H9 (cell line): Measurements from ENCODE around the gene GID8. TPM values are rescaled to one million over a fixed set of nuclear protein-coding genes. Genes with fewer than 3 reads are reported as not detected.

Source experiments
- DNase-seq: peaks from one replicate; pipeline ENCODE4 v3.0.0-alpha.2; 2017
- H2AFZ ChIP-seq: one replicate; pipeline ENCODE4 v1.6.1; 2013; ENCODE audit warnings: mild to moderate bottlenecking, low read length, control low read depth, moderate library complexity
- H2AK5ac ChIP-seq: 2 replicates; pipeline ENCODE4 v1.6.1; 2013; ENCODE audit warnings: low read length, control low read depth, mixed read lengths; ENCODE audit not compliant: insufficient read length
- H2BK120ac ChIP-seq: one replicate; pipeline ENCODE4 v1.6.1; 2013; ENCODE audit warnings: low read depth, mild to moderate bottlenecking, low read length, control low read depth, inconsistent platforms; ENCODE audit not compliant: poor library complexity, severe bottlenecking
- H2BK12ac ChIP-seq: 2 replicates; pipeline ENCODE4 v1.6.1; 2013; ENCODE audit warnings: low read length, control low read depth, mixed read lengths, low read depth; ENCODE audit not compliant: insufficient read length
- H2BK15ac ChIP-seq: 2 replicates; pipeline ENCODE4 v1.6.1; 2013; ENCODE audit warnings: low read depth, low read length, control low read depth
- H2BK20ac ChIP-seq: one replicate; pipeline ENCODE4 v1.6.1; 2013; ENCODE audit warnings: low read depth, mild to moderate bottlenecking, low read length, control low read depth, inconsistent platforms; ENCODE audit not compliant: poor library complexity, severe bottlenecking
- H2BK5ac ChIP-seq: 2 replicates; pipeline ENCODE4 v1.6.1; 2013; ENCODE audit warnings: low read length, control low read depth, mixed read lengths; ENCODE audit not compliant: insufficient read length
- H3K14ac ChIP-seq: 2 replicates; pipeline ENCODE4 v1.6.1; 2013; ENCODE audit warnings: low read length, control low read depth; ENCODE audit not compliant: insufficient read depth
- H3K18ac ChIP-seq: 2 replicates; pipeline ENCODE4 v1.6.1; 2013; ENCODE audit warnings: low read depth, mild to moderate bottlenecking, mixed read lengths, low read length, control low read depth; ENCODE audit not compliant: insufficient read length
- H3K23ac ChIP-seq: 2 replicates; pipeline ENCODE4 v1.6.1; 2013; ENCODE audit warnings: low read length, control low read depth, mixed read lengths, low read depth; ENCODE audit not compliant: insufficient read length
- H3K23me2 ChIP-seq: 2 replicates; pipeline ENCODE4 v1.6.1; 2013; ENCODE audit warnings: low read depth, mild to moderate bottlenecking, mixed read lengths, low read length, control low read depth; ENCODE audit not compliant: insufficient read length, poor library complexity, severe bottlenecking
- H3K27ac ChIP-seq: 2 replicates; pipeline ENCODE4 v1.5.1; 2013; ENCODE audit warnings: low read length, control low read depth, mixed read lengths, low read depth; ENCODE audit not compliant: insufficient read length
- H3K27me3 ChIP-seq: 2 replicates; pipeline ENCODE4 v1.6.1; 2013; ENCODE audit warnings: low read length, control low read depth, inconsistent platforms; ENCODE audit not compliant: insufficient read depth
- H3K4ac ChIP-seq: 2 replicates; pipeline ENCODE4 v1.6.1; 2013; ENCODE audit warnings: low read depth, mild to moderate bottlenecking, control low read depth, inconsistent platforms, low read length, moderate library complexity
- H3K4me1 ChIP-seq: 2 replicates; pipeline ENCODE4 v1.6.1; 2013; ENCODE audit warnings: low read length, control low read depth, inconsistent platforms; ENCODE audit not compliant: insufficient read depth
- H3K4me2 ChIP-seq: 2 replicates; pipeline ENCODE4 v1.6.1; 2013; ENCODE audit warnings: low read length, control low read depth, mixed read lengths; ENCODE audit not compliant: insufficient read length, insufficient read depth
- H3K56ac ChIP-seq: 2 replicates; pipeline ENCODE4 v1.6.1; 2013; ENCODE audit warnings: low read depth, mild to moderate bottlenecking, mixed read lengths, low read length, control low read depth; ENCODE audit not compliant: insufficient read length
- H3K79me1 ChIP-seq: 2 replicates; pipeline ENCODE4 v1.6.1; 2013; ENCODE audit warnings: low read depth, mild to moderate bottlenecking, moderate library complexity, low read length, control low read depth, inconsistent platforms; ENCODE audit not compliant: insufficient read depth, poor library complexity, severe bottlenecking
- H3K79me2 ChIP-seq: 2 replicates; pipeline ENCODE4 v1.6.1; 2013; ENCODE audit warnings: low read length, control low read depth, inconsistent platforms; ENCODE audit not compliant: insufficient read depth
- H3K9ac ChIP-seq: 2 replicates; pipeline ENCODE4 v1.6.1; 2013; ENCODE audit warnings: low read length, control low read depth, mixed read lengths; ENCODE audit not compliant: insufficient read length; ENCODE audit errors: extremely low read depth
- H3K9me3 ChIP-seq: one replicate; pipeline ENCODE4 v1.6.1; 2013; ENCODE audit warnings: low read depth, low read length, inconsistent platforms; ENCODE audit not compliant: control insufficient read depth
- H3T11ph ChIP-seq: one replicate; pipeline ENCODE4 v1.6.1; 2013; ENCODE audit warnings: mild to moderate bottlenecking, low read length, control low read depth, inconsistent platforms
- H4K20me1 ChIP-seq: one replicate; pipeline ENCODE4 v1.6.1; 2013; ENCODE audit not compliant: control insufficient read depth, insufficient read length, insufficient read depth
- H4K5ac ChIP-seq: 2 replicates; pipeline ENCODE4 v1.6.1; 2013; ENCODE audit warnings: low read depth, mild to moderate bottlenecking, mixed read lengths, low read length, control low read depth; ENCODE audit not compliant: insufficient read length
- H4K8ac ChIP-seq: replicated peaks from 2 replicates; pipeline ENCODE4 v1.6.1; 2013; ENCODE audit warnings: low read length, control low read depth, mixed read lengths, low read depth; ENCODE audit not compliant: insufficient read length
- H4K91ac ChIP-seq: 2 replicates; pipeline ENCODE4 v1.6.1; 2013; ENCODE audit warnings: low read depth, mild to moderate bottlenecking, moderate library complexity, mixed read lengths, low read length, control low read depth; ENCODE audit not compliant: insufficient read length
- H3K27ac Mint-ChIP-seq, 3 experiments: 2 replicates in 2 of 3; 3 replicates in 1 of 3; pipeline ENCODE4 v1.8.0; 2020 to 2021; ENCODE audit warnings: mixed read lengths in 3 of 3, mild to moderate bottlenecking in 1 of 3, moderate library complexity in 1 of 3
- H3K27me3 Mint-ChIP-seq: 2 replicates; pipeline ENCODE4 v1.8.0; 2021; ENCODE audit warnings: low read depth, mild to moderate bottlenecking, moderate library complexity, mixed read lengths
- H3K36me3 Mint-ChIP-seq, 3 experiments: 2 replicates in 2 of 3; 3 replicates in 1 of 3; pipeline ENCODE4 v1.8.0; 2020 to 2021; ENCODE audit warnings: low read depth in 3 of 3, mixed read lengths in 3 of 3; ENCODE audit not compliant: insufficient read depth in 1 of 3
- H3K4me1 Mint-ChIP-seq, 2 experiments: 2 replicates each; pipeline ENCODE4 v1.8.0; 2020; ENCODE audit warnings: mixed read lengths in 2 of 2
- H3K4me3 Mint-ChIP-seq, 2 experiments: 2 replicates in 1 of 2; 3 replicates in 1 of 2; pipeline ENCODE4 v1.8.0; 2020 to 2021; ENCODE audit warnings: mild to moderate bottlenecking in 2 of 2, mixed read lengths in 2 of 2, moderate library complexity in 1 of 2
- H3K9me3 Mint-ChIP-seq, 2 experiments: 2 replicates in 1 of 2; 3 replicates in 1 of 2; pipeline ENCODE4 v1.8.0; 2020; ENCODE audit warnings: mild to moderate bottlenecking in 2 of 2, mixed read lengths in 2 of 2, moderate library complexity in 1 of 2
- CTCF ChIP-seq: fragments of 200-600 bp; sonication (generic); conservative IDR thresholded peaks from 3 replicates; pipeline ENCODE4 v1.8.0; 2021; ENCODE audit warnings: antibody characterized with exemption, mild to moderate bottlenecking
- WGBS: extraction: QIAGEN DNeasy Blood & Tissue Kit; methylation state at CpG from one replicate; pipeline ENCODE4 v1.1.7; 2013; ENCODE audit warnings: missing lambda C conversion rate, low lambda C conversion rate, mixed read lengths; ENCODE audit not compliant: insufficient read length; ENCODE audit errors: extremely low coverage; 5-methylcytosine and 5-hydroxymethylcytosine counted together
- total RNA-seq: library from RNA; stranded (reverse); gene quantifications from 2 replicates; pipeline ENCODE4 v1.2.1, GENCODE V29; 2021

GID8 gene
- total RNA-seq, 1 experiment from 2014 or later: 60.9 TPM

GRCh38 chr20:62980380-62980960, 42.5 kb downstream of the GID8 start:
- Histone ChIP-seq H2BK15ac (no peak overlapping the region), H3K18ac (no peak overlapping the region), H3K79me2 (no peaks in the 10 kb centered on the region), H4K20me1 (no peaks in the 10 kb centered on the region), H2AK5ac (no peak overlapping the region), H2BK20ac (no peak overlapping the region), H3K4me1 (no peaks in the 10 kb centered on the region), H4K91ac (no peak overlapping the region), H3K23me2 (no peaks in the 10 kb centered on the region), H3T11ph (no peak overlapping the region), H3K56ac (no peak overlapping the region), H2BK12ac (no peak overlapping the region), H3K14ac (no peak overlapping the region), H2AFZ (no peak overlapping the region), H3K27ac (no peak overlapping the region), H2BK5ac (no peak overlapping the region), H3K27me3 (no peaks in the 10 kb centered on the region), H3K23ac (no peak overlapping the region), H3K4ac (no peak overlapping the region), H4K5ac (no peak overlapping the region), H3K4me2 (no peak overlapping the region), H4K8ac (no peak overlapping the region), H3K79me1 (no peaks in the 10 kb centered on the region), H3K9me3 (no peaks in the 10 kb centered on the region), H2BK120ac (no peak overlapping the region), H3K9ac (no peak overlapping the region)
- Mint-ChIP-seq H3K4me3 (no peak overlapping the region), H3K4me1 (peaks cover 15 to 57% of the 10 kb centered on the region in 2 experiments; a peak in 3 of 4 replicates), H3K27me3 (peaks cover 25% of the 10 kb centered on the region), H3K9me3 (no peaks in the 10 kb centered on the region), H3K36me3 (no peaks in the 10 kb centered on the region), H3K27ac (no peak overlapping the region)
- no peak for DNase-seq
- WGBS: no CpG with 5 or more reads among the region's 19 CpGs
- no peak for TF ChIP-seq CTCF
